Measurements from ENCODE around the gene CDYL. TPM values are rescaled to one million over a fixed set of nuclear protein-coding genes. Genes with fewer than 3 reads are reported as not detected.

The CDYL gene
- total and polyA plus RNA-seq, 9 donors: 9.9 to 71.3 (median 45.1) TPM

DNA sequence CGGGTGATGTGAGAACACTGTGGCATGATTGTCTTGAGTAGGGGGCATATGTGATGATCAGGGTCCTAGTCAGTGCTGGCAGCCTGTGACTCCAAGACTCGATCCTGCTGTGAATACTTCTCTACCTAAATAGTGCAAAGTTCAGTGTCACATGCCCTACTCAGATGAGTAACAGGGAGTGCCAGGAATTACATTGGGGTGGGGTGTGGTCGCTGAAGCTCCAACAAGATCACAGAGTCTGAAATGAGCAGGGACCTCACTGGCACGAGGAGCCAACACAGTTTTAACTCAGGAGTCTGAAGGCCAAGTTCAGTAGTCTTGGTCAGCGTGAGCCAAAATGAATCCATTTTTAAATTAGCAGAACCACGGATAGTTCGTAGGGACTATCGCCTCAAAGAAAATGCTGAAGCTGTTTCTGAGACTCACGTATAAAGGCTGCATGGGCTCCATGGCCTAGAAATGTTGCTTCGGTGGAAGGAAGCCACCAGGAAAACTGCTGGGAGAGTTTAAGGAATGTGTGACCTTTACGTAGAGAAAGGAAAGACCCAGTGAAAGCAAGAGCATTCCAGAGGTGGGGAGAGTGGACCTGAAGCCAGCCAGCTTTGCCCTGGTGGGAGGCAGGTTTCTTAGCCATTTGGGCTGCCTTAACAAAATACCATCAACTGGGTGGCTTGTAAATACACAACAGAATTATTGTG lies 155.5 kb downstream of the CDYL start:
- WGBS, 3 donors: 67 to 80% (median 76%) methylated on average over 11 of the region's 11 CpGs
- no peak for DNase-seq
- Histone ChIP-seq H3K27ac (no peak overlapping the region), H3K4me3 (no peak overlapping the region), H3K27me3 (no peaks in the 10 kb centered on the region), H3K9me3 (no peaks in the 10 kb centered on the region), H3K4me1 (ENCODE audit: insufficient read depth) (peaks cover 3% of the 10 kb centered on the region), H3K36me3 (no peaks in the 10 kb centered on the region)
- intact Hi-C loops (cut with DNase I): no loop called here
- no peak for TF ChIP-seq POLR2A (IDR thresholded peaks at IDR 0.05)
- no peak for TF ChIP-seq EP300 (IDR thresholded peaks at IDR 0.05)
- TF ChIP-seq, protein P1, sequence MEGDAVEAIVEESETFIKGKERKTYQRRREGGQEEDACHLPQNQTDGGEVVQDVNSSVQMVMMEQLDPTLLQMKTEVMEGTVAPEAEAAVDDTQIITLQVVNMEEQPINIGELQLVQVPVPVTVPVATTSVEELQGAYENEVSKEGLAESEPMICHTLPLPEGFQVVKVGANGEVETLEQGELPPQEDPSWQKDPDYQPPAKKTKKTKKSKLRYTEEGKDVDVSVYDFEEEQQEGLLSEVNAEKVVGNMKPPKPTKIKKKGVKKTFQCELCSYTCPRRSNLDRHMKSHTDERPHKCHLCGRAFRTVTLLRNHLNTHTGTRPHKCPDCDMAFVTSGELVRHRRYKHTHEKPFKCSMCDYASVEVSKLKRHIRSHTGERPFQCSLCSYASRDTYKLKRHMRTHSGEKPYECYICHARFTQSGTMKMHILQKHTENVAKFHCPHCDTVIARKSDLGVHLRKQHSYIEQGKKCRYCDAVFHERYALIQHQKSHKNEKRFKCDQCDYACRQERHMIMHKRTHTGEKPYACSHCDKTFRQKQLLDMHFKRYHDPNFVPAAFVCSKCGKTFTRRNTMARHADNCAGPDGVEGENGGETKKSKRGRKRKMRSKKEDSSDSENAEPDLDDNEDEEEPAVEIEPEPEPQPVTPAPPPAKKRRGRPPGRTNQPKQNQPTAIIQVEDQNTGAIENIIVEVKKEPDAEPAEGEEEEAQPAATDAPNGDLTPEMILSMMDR (IDR thresholded peaks at IDR 0.05): no peak

DNA sequence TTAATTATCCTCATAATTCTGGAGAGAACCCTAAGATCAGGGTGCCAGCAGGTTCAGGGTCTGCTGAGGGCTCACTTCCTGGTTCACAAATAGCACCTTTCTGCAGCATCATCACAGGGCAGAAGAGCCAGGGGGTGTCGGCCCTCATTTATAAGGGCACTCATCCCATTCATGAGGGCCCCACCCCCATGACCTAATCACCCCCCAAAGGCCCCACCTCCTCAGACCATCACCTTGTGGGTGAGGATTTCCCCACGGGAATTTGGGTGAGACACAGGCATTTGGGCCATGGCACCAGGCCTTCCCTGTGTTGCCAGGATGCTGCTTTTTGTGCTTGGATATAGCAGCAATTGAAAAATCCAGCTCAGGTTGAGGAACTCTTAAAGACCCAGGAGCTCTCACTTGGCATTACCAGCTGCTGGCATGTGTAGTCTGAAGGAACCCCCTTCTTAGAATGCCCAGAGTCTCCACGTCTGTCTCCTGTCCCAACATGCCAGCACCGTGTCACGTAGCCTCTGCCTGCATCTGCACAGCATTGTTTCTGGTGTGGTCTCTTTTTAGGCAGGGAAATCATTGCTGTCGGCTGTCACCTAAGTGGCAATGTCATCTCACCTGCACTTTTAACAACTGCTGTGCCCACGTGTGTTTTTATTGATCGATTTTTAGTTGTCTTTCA lies 156.2 kb downstream of the CDYL start:
- no peak for DNase-seq
- Histone ChIP-seq H3K4me3 (no peak overlapping the region), H3K4me1 (ENCODE audit: insufficient read depth) (peaks cover 3% of the 10 kb centered on the region), H3K27ac (no peak overlapping the region), H3K36me3 (no peaks in the 10 kb centered on the region), H3K27me3 (no peaks in the 10 kb centered on the region), H3K9me3 (no peaks in the 10 kb centered on the region)
- TF ChIP-seq, protein P1 (IDR thresholded peaks at IDR 0.05): no peak
- TF ChIP-seq POLR2A (IDR thresholded peaks at IDR 0.05) (no peak), EP300 (IDR thresholded peaks at IDR 0.05) (no peak)
- intact Hi-C loops (cut with DNase I): no loop called here
- 86 to 90% (median 87%) methylated on average over 8 of the region's 8 CpGs for WGBS, 3 donors

DNA sequence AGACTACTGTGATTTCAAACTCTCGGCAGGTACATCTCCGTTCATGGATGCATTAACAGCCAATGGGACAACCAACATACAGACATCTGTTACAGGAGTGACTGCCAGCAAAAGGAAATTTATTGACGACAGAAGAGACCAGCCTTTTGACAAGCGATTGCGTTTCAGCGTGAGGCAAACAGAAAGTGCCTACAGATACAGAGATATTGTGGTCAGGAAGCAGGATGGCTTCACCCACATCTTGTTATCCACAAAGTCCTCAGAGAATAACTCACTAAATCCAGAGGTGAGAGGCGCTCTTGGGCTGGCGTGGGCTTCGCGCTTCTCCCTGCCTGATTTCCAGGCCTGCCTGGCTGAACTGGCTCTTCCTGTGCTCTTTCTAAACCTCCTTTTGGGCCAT lies 159.3 kb downstream of the CDYL start:
- WGBS, 3 donors: 96 to 97% (median 96%) methylated on average over 10 of the region's 10 CpGs
- intact Hi-C loops (cut with DNase I): no loop called here
- peaks cover 1% of the 10 kb centered on the region for H3K4me1 ChIP-seq (ENCODE audit: insufficient read depth)
- no peak for DNase-seq
- H3K9me3 ChIP-seq: no peaks in the 10 kb centered on the region
- no peak overlapping the region for H3K4me3 ChIP-seq
- H3K27me3 ChIP-seq: no peaks in the 10 kb centered on the region
- TF ChIP-seq POLR2A (IDR thresholded peaks at IDR 0.05) (no peak), EP300 (IDR thresholded peaks at IDR 0.05) (no peak)
- TF ChIP-seq, protein P1 (IDR thresholded peaks at IDR 0.05): no peak
- no peaks in the 10 kb centered on the region for H3K36me3 ChIP-seq
- no peak overlapping the region for H3K27ac ChIP-seq

DNA sequence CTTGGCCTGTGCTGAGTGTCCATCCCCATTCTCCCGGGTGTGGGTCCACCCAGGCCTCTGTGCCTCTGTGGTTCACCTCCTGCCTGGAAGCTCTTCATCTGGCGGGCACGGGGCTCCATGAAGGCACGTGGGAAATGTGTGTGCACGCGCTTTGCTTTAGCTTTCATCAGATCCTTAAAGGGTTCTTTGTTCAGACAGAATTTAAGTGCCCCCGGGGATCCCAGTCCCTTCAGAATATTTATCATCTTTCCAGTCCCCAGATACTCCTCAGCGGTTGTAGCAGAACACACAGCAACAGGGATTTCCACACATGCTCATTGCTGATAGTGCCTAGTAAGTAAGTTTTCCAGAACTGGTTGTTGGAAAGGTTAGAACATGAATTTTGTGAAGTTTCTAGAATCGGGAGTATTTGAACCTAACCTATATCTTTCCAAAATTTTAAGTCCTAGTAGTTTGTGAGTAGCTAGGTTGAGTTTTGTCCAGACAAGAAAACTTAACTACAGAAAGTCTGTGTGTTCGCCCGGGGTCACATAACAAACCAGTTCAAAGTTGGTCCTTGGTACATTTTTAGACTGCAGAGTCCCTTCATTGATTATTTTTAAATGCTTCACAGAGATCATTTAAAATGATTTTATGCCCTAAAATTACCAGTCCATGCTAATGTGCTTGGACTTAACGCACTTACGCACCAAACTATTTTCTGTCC lies 159.9 kb downstream of the CDYL start:
- no peaks in the 10 kb centered on the region for H3K9me3 ChIP-seq
- no peak overlapping the region for H3K4me3 ChIP-seq
- no peaks in the 10 kb centered on the region for H3K27me3 ChIP-seq
- no peaks in the 10 kb centered on the region for H3K36me3 ChIP-seq
- H3K27ac ChIP-seq: no peak overlapping the region
- WGBS, 3 donors: 75 to 80% (median 79%) methylated on average over 13 of the region's 13 CpGs
- TF ChIP-seq EP300 (IDR thresholded peaks at IDR 0.05): no peak
- TF ChIP-seq POLR2A (IDR thresholded peaks at IDR 0.05): no peak
- TF ChIP-seq, protein P1 (IDR thresholded peaks at IDR 0.05): no peak
- no peak for DNase-seq
- intact Hi-C loops (cut with DNase I): no loop called here
- H3K4me1 ChIP-seq (ENCODE audit: insufficient read depth): no peaks in the 10 kb centered on the region

Measured in ovary (tissue), 9 donors.